Measurements from ENCODE around the gene BDH1.
A peak's percentile ranks its signal among the peaks of the same experiment; 100 is the strongest.

BDH1 gene

DNA sequence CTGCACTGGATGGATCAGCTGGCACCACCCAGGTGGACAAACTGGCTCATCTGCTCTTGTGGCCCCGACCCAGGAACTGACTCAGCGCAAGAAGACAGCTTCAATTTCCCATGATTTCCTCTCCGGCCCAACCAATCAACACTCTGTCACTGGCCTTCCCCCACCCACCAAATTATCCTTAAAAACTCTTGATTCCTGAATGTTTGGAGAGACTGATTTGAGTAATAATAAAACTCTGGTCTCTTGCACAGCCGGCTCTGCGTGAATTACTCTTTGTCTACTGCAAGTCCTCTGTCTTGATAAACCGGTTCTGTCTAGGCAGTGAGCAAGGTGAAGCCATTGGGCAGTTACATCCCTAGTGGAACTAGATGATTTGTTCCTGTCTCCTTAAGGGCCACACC is 16.1 kb downstream of the BDH1 start:
- H3K4me3 ChIP-seq (ENCODE audit: low read depth, low read length): 0 out of 2 replicates have a peak overlapping the region, but pooled peaks have one; percentile 11
- TF ChIP-seq, protein P1, sequence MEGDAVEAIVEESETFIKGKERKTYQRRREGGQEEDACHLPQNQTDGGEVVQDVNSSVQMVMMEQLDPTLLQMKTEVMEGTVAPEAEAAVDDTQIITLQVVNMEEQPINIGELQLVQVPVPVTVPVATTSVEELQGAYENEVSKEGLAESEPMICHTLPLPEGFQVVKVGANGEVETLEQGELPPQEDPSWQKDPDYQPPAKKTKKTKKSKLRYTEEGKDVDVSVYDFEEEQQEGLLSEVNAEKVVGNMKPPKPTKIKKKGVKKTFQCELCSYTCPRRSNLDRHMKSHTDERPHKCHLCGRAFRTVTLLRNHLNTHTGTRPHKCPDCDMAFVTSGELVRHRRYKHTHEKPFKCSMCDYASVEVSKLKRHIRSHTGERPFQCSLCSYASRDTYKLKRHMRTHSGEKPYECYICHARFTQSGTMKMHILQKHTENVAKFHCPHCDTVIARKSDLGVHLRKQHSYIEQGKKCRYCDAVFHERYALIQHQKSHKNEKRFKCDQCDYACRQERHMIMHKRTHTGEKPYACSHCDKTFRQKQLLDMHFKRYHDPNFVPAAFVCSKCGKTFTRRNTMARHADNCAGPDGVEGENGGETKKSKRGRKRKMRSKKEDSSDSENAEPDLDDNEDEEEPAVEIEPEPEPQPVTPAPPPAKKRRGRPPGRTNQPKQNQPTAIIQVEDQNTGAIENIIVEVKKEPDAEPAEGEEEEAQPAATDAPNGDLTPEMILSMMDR (IDR thresholded peaks at IDR 0.05; ENCODE audit: control insufficient read depth, extremely low read depth, insufficient read depth): no peak
- DNase-seq (ENCODE audit: low read depth): peak; percentile 98

DNA sequence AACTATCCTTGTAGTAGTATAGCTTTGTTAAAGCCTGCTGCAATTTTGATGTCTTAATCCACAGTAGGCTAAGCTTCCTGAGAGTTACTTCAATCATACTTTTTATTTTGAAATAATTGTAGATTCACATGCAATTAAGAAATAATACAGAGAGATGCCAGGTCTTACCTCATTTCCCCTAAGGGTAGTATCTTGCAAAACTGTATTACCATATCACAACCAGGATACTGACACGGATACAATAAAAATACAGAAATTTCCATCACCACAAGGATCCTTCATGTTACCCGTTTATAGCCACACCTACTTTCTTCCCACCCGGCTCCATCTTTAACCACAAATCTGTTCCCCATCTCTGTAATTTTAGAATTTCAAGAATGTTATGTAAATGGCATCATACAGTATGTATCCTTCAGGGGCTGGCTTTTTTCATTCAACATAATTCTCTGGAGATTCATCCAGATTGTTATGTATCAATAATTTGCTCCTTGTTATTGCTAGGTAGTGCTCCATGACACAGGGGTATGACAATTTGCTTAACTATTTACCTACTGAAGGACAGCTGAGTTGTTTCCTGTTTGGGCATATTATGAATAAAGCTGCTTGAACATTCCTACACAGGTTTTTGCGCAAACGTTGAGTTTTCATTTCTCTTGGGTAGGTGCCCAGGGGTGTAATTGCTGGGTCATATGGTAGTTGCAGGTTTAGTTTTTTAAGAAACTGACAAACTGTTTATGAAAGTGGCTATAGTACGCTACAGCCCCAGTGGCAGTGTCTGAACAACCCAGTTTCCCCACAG is 21.6 kb downstream of the BDH1 start:
- no peak overlapping the region for H3K4me3 ChIP-seq (ENCODE audit: low read depth, low read length)
- DNase-seq (ENCODE audit: low read depth): no peak
- TF ChIP-seq, protein P1 (IDR thresholded peaks at IDR 0.05; ENCODE audit: control insufficient read depth, extremely low read depth, insufficient read depth): no peak

DNA sequence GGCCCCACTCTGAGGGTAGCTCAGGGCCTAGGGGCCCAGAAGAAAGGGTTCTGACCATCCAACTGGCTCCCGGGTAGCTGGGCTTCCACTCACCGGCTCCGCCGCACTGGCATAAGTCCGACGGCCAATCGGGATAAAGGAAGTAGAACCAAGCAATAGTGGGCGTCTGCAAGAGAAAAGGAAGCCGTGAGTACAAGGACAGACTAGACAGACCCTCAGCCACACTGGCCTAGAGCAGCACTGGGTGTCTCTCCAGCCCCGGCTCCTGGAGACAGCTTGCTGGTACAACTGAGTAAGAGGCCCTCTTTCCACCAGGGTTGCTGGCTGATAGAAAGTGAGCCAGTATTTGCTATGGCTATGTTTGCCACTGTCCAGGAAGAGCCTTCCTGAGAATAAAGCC is 22.4 kb downstream of the BDH1 start:
- TF ChIP-seq, protein P1 (IDR thresholded peaks at IDR 0.05; ENCODE audit: control insufficient read depth, extremely low read depth, insufficient read depth): no peak
- DNase-seq (ENCODE audit: low read depth): no peak
- H3K4me3 ChIP-seq (ENCODE audit: low read depth, low read length): no peak overlapping the region

DNA sequence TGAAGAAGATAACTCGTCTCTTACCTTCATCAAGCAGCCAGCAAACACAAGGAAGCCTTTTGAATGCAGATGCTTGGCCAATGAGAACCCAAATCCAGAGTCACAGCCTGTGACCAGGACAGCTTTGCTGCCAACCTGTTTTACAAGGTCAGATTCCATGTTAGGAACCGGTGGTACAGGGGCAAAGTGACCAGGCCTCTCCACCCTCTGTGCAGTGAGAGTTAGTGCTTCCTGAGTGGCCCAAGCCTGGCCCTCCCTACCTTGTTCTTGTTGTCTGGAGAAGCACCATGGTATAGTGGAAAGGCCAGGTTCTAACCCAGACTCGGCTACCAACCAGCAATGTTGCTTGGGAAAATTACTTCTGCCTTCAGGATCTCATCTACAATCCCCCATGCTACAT is 23.4 kb downstream of the BDH1 start:
- no peak overlapping the region for H3K4me3 ChIP-seq (ENCODE audit: low read depth, low read length)
- DNase-seq (ENCODE audit: low read depth): no peak
- TF ChIP-seq, protein P1 (IDR thresholded peaks at IDR 0.05; ENCODE audit: control insufficient read depth, extremely low read depth, insufficient read depth): no peak

DNA sequence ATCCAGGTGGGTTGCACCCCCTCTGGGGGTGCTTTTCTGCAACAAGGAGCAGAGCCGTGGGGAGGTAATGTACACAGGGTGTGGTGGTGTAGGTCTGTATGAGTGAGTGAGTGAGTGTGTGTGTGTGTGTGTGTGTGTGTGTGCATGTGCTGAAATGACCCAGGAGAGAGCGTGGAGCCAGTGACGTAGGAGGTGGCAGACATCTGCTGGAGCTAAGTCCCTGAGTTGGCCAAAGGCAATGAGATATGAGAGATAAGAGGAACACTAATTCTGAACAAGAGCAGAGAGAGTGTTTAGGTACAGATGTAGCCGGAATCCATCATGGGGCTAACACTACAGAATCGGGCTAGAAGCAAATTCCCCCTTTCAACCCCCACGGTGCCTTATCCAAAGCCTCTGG is 27.6 kb downstream of the BDH1 start:
- TF ChIP-seq, protein P1 (IDR thresholded peaks at IDR 0.05; ENCODE audit: control insufficient read depth, extremely low read depth, insufficient read depth): no peak
- DNase-seq (ENCODE audit: low read depth): no peak
- no peak overlapping the region for H3K4me3 ChIP-seq (ENCODE audit: low read depth, low read length)

DNA sequence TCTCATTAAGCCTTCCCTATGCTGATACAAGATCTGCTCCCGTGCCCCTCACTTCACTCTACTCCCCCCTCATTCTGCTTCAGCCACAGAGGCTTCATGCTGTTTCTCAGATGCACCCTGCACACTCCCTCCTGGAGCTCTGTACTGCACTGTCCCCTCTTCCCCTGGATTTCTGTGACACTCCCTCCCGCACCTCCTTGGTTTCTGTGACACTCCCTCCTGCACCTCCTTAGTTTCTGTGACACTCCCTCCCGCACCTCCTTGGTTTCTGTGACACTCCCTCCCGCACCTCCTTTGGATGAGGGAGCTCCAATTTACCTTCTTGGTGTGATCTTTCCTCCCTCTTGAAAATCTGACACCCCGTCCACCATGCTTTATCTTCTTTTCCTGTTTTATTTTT is 28.2 kb downstream of the BDH1 start:
- DNase-seq (ENCODE audit: low read depth): no peak
- no peak overlapping the region for H3K4me3 ChIP-seq (ENCODE audit: low read depth, low read length)
- TF ChIP-seq, protein P1 (IDR thresholded peaks at IDR 0.05; ENCODE audit: control insufficient read depth, extremely low read depth, insufficient read depth): no peak

DNA sequence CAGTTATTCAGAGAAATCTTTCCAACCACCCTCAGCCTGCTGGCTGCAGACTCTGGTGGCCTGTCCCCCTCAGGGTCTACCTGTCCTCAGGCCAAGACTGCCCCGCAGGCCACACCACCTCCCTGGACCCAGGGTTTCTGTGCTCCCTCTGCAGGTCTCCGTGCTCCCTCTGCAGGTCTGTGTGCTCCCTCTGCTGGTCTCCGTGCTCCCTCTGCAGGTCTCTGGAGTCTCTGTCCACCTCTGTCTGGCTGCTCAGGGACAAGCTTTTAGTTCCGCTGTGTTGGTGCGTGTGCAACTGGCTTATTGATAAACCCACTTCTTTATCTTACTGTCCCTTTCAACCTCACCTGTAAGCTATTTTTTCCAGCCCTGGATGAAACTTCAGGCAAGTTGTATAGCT is 30.1 kb downstream of the BDH1 start:
- TF ChIP-seq, protein P1 (IDR thresholded peaks at IDR 0.05; ENCODE audit: control insufficient read depth, extremely low read depth, insufficient read depth): peak; percentile 31; the same call in 1 of the 2 replicates
- H3K4me3 ChIP-seq (ENCODE audit: low read depth, low read length): no peak overlapping the region
- DNase-seq (ENCODE audit: low read depth): no peak
